SK-N-MC (cell line): Measurements from ENCODE around the gene SMARCA4.

ENCODE experiments used
- EZH2 ChIP-seq: fragments of 200-600 bp; sonication (generic); IDR thresholded peaks from one replicate; pipeline ENCODE4 v1.6.1; 2017; ENCODE audit warnings: antibody characterized with exemption
- POLR2AphosphoS5 ChIP-seq: IDR thresholded peaks from 2 replicates; pipeline ENCODE4 v1.6.1; 2012; ENCODE audit warnings: mild to moderate bottlenecking, low read depth, low read length, borderline replicate concordance

DNA sequence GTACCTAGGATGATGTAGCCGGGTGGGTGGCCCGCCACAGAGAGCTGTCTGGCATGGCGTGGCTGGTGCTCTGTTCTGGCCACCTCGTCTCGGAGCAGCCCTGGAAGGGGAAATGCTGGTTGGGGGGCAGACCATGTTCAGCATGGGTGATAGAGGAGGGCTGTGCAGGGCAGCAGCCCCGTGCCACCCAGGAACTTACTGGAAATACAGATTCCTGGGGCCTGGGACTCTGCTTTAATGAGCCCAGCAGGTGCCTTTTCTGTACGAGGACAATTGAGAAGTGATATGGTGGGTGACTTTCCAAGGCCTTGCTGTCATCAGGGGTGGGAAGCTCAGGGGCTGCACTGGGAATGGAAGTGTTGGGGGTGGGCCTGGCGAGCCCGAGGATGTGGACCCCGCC, 24.7 kb downstream of the SMARCA4 start:
- TF ChIP-seq EZH2 (no peak), POLR2AphosphoS5 (no peak)
